ENCODE data around the gene DAZAP1.
"Not testable (repeated sequence)": the region's sequence is repeated elsewhere in the genome, so short reads cannot be mapped to it uniquely, and the experiment has no call there.

The DAZAP1 gene

GRCh38 chr19:1439525-1440417 lies 32.4 kb downstream of the DAZAP1 start:
- Histone ChIP-seq H3K4me1 (ENCODE audit: control insufficient read depth in 5 of 5, insufficient read depth in 5 of 5, low read length in 5 of 5) (peaks cover 4 to 33% (median 23%) of the 10 kb centered on the region in 5 donors), H3K36me3 (ENCODE audit: control insufficient read depth in 5 of 5, insufficient read depth in 5 of 5, low read length in 5 of 5) (peaks cover 0 to 43% (median 35%) of the 10 kb centered on the region in 5 donors), H3K9ac (ENCODE audit: low read length in 5 of 5) (peak overlapping the region; percentile 77 to 96 (median 91)), H3K4me3 (ENCODE audit: low read depth in 1 of 5, low read length in 5 of 5) (peak overlapping the region; percentile 80 to 97 (median 93))
- not testable (repeated sequence) for H3K9me3 ChIP-seq (ENCODE audit: control insufficient read depth in 5 of 5, low read length in 5 of 5); H3K27me3 ChIP-seq (ENCODE audit: control insufficient read depth in 5 of 5, insufficient read depth in 4 of 5, low read length in 5 of 5); H3K27ac ChIP-seq (ENCODE audit: low read depth, low read length)

GRCh38 chr19:1440418-1440801 lies 33.0 kb downstream of the DAZAP1 start:
- Histone ChIP-seq H3K9me3 (ENCODE audit: control insufficient read depth in 5 of 5, low read length in 5 of 5) (no peaks in the 10 kb centered on the region), H3K27ac (ENCODE audit: low read depth, low read length) (no peak overlapping the region), H3K4me3 (ENCODE audit: low read depth in 1 of 5, low read length in 5 of 5) (no peak overlapping the region), H3K27me3 (ENCODE audit: control insufficient read depth in 5 of 5, insufficient read depth in 4 of 5, low read length in 5 of 5) (peaks cover 0 to 2% (median 0%) of the 10 kb centered on the region in 5 donors), H3K36me3 (ENCODE audit: control insufficient read depth in 5 of 5, insufficient read depth in 5 of 5, low read length in 5 of 5) (peaks cover 0 to 40% (median 34%) of the 10 kb centered on the region in 5 donors), H3K9ac (ENCODE audit: low read length in 5 of 5) (peak overlapping the region in 1 of 5 donors; percentile 56), H3K4me1 (ENCODE audit: control insufficient read depth in 5 of 5, insufficient read depth in 5 of 5, low read length in 5 of 5) (peaks cover 4 to 39% (median 28%) of the 10 kb centered on the region in 5 donors)

DNA sequence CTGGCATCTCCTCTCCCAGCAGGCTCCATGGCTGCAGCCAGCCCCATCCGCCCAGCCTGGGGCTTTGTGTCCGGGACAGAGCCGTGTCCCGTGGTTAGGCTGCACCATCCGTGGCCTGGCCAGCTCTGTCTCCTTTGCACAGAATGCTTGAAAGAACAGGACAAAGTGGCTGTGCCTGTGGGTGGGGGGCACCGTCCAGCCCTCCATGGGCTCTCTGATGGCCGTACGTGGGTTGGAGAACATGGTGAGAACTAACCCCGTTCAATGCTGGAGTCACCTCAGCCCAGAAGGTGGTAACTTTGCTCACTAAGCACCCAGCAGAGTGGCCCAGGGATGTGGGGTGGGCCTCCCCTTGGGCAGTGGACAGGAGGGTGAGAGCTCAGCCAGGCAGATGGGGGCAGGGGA lies 33.6 kb downstream of the DAZAP1 start:
- Histone ChIP-seq H3K9ac (ENCODE audit: low read length in 5 of 5) (peak overlapping the region in 1 of 5 donors; percentile 56), H3K27me3 (ENCODE audit: control insufficient read depth in 5 of 5, insufficient read depth in 4 of 5, low read length in 5 of 5) (peaks cover 0 to 5% (median 0%) of the 10 kb centered on the region in 5 donors), H3K4me3 (ENCODE audit: low read depth in 1 of 5, low read length in 5 of 5) (no peak overlapping the region), H3K9me3 (ENCODE audit: control insufficient read depth in 5 of 5, low read length in 5 of 5) (no peaks in the 10 kb centered on the region), H3K36me3 (ENCODE audit: control insufficient read depth in 5 of 5, insufficient read depth in 5 of 5, low read length in 5 of 5) (peaks cover 0 to 36% (median 34%) of the 10 kb centered on the region in 5 donors), H3K4me1 (ENCODE audit: control insufficient read depth in 5 of 5, insufficient read depth in 5 of 5, low read length in 5 of 5) (peaks cover 4 to 42% (median 30%) of the 10 kb centered on the region in 5 donors), H3K27ac (ENCODE audit: low read depth, low read length) (no peak overlapping the region)

GRCh38 chr19:1441677-1442438 lies 34.5 kb downstream of the DAZAP1 start:
- Histone ChIP-seq H3K27ac (ENCODE audit: low read depth, low read length) (no peak overlapping the region), H3K9ac (ENCODE audit: low read length in 5 of 5) (no peak overlapping the region), H3K4me3 (ENCODE audit: low read depth in 1 of 5, low read length in 5 of 5) (no peak overlapping the region), H3K9me3 (ENCODE audit: control insufficient read depth in 5 of 5, low read length in 5 of 5) (no peaks in the 10 kb centered on the region), H3K27me3 (ENCODE audit: control insufficient read depth in 5 of 5, insufficient read depth in 4 of 5, low read length in 5 of 5) (peaks cover under 1 to 12% (median 6%) of the 10 kb centered on the region in 5 donors), H3K4me1 (ENCODE audit: control insufficient read depth in 5 of 5, insufficient read depth in 5 of 5, low read length in 5 of 5) (peaks cover 4 to 50% (median 34%) of the 10 kb centered on the region in 5 donors), H3K36me3 (ENCODE audit: control insufficient read depth in 5 of 5, insufficient read depth in 5 of 5, low read length in 5 of 5) (peaks cover 0 to 36% (median 34%) of the 10 kb centered on the region in 5 donors)

DNA sequence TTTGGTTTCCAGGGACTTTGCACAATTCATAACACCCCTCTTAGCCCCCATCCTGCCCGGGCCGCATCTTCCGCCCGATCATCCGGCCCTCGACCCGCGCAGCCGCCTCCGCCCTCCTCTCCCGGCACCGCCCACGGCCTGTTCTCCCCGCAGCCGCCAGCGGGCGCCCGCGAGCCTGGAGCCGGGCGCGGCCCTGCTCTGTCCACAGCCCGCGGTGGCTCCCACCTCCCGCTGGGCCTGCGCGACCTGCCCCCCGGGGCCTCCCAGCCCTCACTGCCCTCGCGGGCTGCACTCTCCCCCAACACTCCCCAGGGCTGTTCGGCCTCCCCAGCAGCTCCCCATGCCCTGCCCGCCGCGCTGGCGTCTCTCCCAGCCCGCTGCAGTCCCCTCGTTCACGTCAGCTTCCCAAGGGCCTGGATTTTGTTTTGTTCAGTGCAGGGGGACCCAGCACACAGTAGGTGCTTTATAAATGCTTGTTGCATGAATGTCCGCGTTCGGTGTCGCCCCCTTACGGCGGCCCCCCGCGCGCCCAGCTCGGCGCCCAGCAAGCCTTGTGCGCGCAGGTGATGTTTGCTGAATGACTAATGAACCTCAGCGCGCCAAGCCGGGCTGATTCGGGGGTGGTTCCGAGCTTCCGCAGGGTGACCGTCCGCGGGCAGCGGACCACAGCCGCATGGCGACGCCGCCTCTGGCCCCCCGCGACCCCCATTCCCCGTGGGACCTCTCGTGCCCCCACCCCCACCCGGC lies 38.0 kb downstream of the DAZAP1 start:
- Histone ChIP-seq H3K4me1 (ENCODE audit: control insufficient read depth in 5 of 5, insufficient read depth in 5 of 5, low read length in 5 of 5) (peaks cover 0 to 31% (median 18%) of the 10 kb centered on the region in 5 donors), H3K27ac (ENCODE audit: low read depth, low read length) (no peak overlapping the region), H3K27me3 (ENCODE audit: control insufficient read depth in 5 of 5, insufficient read depth in 4 of 5, low read length in 5 of 5) (peaks cover 29 to 42% (median 34%) of the 10 kb centered on the region in 5 donors), H3K9me3 (ENCODE audit: control insufficient read depth in 5 of 5, low read length in 5 of 5) (no peaks in the 10 kb centered on the region), H3K9ac (ENCODE audit: low read length in 5 of 5) (peak overlapping the region in 2 of 5 donors; percentile 37 to 45), H3K36me3 (ENCODE audit: control insufficient read depth in 5 of 5, insufficient read depth in 5 of 5, low read length in 5 of 5) (peaks cover 0 to 27% (median 26%) of the 10 kb centered on the region in 5 donors), H3K4me3 (ENCODE audit: low read depth in 1 of 5, low read length in 5 of 5) (peak overlapping the region in 4 of 5 donors; percentile 27 to 61 (median 39))

DNA sequence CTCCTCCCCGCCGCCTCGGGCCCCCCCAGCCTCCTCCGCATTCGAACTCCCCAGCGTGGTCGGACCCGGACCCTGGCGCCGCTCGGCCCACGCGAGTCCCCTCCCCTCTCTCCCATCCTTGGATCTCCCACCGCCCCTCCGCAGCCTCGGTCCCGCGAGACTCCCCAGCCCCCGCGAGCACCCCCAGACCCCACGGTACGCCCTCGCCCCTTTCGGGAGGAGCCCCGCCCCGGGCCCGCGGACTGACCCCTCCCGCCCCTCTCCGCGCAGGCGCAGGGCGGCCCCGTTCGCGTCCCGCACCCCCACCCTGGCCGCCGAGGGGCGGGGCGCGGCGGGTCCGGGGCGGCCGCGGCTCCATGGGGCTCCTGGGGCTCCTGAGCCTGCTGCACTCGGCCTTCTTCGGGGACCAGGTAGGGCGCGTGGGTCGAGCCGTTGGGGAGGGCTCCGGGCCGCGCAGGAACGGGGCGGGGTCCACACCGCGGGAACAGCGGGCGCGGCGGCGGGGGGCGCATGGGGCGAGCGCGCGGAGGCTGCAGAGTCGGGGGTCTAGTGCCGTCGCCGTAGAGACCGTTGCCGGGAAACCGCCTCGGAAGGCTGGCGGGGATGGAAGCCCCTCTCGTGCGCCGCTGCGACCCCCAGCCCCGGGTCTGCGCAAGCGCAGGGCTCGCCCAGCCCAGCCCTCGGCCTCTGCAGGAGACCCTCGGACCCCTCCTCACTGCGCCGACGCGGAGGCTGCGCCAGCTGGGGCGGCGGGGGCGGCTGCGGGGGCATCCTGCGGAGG lies 38.7 kb downstream of the DAZAP1 start:
- Histone ChIP-seq H3K9ac (ENCODE audit: low read length in 5 of 5) (no peak overlapping the region), H3K27me3 (ENCODE audit: control insufficient read depth in 5 of 5, insufficient read depth in 4 of 5, low read length in 5 of 5) (peaks cover 37 to 50% (median 42%) of the 10 kb centered on the region in 5 donors), H3K9me3 (ENCODE audit: control insufficient read depth in 5 of 5, low read length in 5 of 5) (no peaks in the 10 kb centered on the region), H3K4me1 (ENCODE audit: control insufficient read depth in 5 of 5, insufficient read depth in 5 of 5, low read length in 5 of 5) (peaks cover 0 to 23% (median 18%) of the 10 kb centered on the region in 5 donors), H3K36me3 (ENCODE audit: control insufficient read depth in 5 of 5, insufficient read depth in 5 of 5, low read length in 5 of 5) (peaks cover 0 to 19% (median 18%) of the 10 kb centered on the region in 5 donors), H3K4me3 (ENCODE audit: low read depth in 1 of 5, low read length in 5 of 5) (no peak overlapping the region), H3K27ac (ENCODE audit: low read depth, low read length) (no peak overlapping the region)

DNA sequence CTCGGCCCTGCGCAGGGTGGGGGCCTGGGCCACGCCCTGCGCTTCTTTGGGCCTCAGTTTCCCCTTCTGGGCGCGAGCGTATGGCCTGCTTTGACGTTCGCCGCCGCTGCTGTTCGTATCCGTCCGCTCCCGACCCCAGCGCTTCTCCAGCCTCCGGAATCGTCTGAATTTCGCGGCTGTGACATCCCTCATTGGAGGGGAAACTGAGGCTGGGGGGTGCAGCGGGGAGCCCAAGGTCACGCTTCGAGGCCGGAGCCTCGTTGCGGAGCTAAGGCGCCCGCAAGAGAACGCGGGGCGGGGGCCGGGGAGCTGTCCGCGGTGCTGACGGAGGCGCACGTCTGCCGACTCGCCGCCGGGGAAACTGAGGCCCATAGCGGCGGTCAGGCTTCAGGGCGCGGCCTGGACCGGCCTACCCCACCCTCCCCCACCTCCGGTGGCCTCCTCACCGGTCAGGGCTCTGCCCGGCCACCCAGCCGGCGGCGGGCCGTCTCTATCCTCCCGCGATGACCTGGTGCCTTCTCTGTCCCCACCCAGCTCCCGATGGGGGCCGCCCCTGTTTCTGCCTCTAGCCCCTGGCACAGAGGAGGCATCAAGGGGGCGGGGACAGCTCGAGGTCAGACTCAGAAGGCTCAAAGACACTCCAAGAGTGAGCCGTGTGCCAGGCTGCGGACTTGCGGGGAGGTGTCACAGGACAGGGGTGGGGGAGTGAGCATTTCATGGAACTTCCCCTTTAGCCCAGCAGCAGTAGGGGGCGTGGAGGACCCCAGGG lies 39.5 kb downstream of the DAZAP1 start:
- Histone ChIP-seq H3K4me1 (ENCODE audit: control insufficient read depth in 5 of 5, insufficient read depth in 5 of 5, low read length in 5 of 5) (peaks cover 0 to 22% (median 18%) of the 10 kb centered on the region in 5 donors), H3K36me3 (ENCODE audit: control insufficient read depth in 5 of 5, insufficient read depth in 5 of 5, low read length in 5 of 5) (peaks cover 0 to 12% (median 10%) of the 10 kb centered on the region in 5 donors), H3K27me3 (ENCODE audit: control insufficient read depth in 5 of 5, insufficient read depth in 4 of 5, low read length in 5 of 5) (peaks cover 39 to 57% (median 49%) of the 10 kb centered on the region in 5 donors), H3K9ac (ENCODE audit: low read length in 5 of 5) (no peak overlapping the region), H3K9me3 (ENCODE audit: control insufficient read depth in 5 of 5, low read length in 5 of 5) (no peaks in the 10 kb centered on the region), H3K4me3 (ENCODE audit: low read depth in 1 of 5, low read length in 5 of 5) (no peak overlapping the region), H3K27ac (ENCODE audit: low read depth, low read length) (no peak overlapping the region)

DNA sequence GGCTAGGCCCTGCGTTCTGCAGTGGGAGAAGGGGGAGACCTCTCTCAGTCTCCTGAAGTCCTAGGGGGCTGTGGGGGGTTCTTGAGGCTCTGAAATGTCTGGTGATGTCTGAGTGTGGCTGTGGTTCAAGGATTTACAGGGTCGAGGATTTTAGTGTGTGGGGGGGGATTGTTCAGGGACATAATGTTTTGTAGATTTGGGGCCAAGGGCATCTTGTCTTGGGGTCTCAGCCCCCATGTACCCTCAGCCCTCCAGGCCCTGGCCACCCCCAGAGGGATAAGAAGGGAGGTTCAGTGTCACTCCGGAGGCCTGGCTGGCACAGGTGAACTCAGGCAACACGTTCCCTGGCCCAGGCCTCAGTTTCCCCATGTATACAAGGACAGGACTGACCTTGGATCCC lies 40.1 kb downstream of the DAZAP1 start:
- Histone ChIP-seq H3K36me3 (ENCODE audit: control insufficient read depth in 5 of 5, insufficient read depth in 5 of 5, low read length in 5 of 5) (peaks cover 0 to 6% (median 4%) of the 10 kb centered on the region in 5 donors), H3K27me3 (ENCODE audit: control insufficient read depth in 5 of 5, insufficient read depth in 4 of 5, low read length in 5 of 5) (peaks cover 43 to 64% (median 54%) of the 10 kb centered on the region in 5 donors), H3K27ac (ENCODE audit: low read depth, low read length) (no peak overlapping the region), H3K9me3 (ENCODE audit: control insufficient read depth in 5 of 5, low read length in 5 of 5) (no peaks in the 10 kb centered on the region), H3K4me1 (ENCODE audit: control insufficient read depth in 5 of 5, insufficient read depth in 5 of 5, low read length in 5 of 5) (peaks cover 0 to 23% (median 18%) of the 10 kb centered on the region in 5 donors), H3K4me3 (ENCODE audit: low read depth in 1 of 5, low read length in 5 of 5) (no peak overlapping the region), H3K9ac (ENCODE audit: low read length in 5 of 5) (no peak overlapping the region)

All from subcutaneous abdominal adipose tissue (tissue), 5 donors.